Hematopoietic multipotent progenitor cell treated with erythropoietin and hydrocortisone succinate and interleukin-3 and kit ligand, for 17 days (in vitro differentiated cells): Measurements from ENCODE around the gene CNOT6.

Source experiments
- DNase-seq: peaks from one replicate; pipeline ENCODE4 v3.0.0-alpha.2; 2015; ENCODE audit warnings: low spot score

Gene CNOT6

DNA sequence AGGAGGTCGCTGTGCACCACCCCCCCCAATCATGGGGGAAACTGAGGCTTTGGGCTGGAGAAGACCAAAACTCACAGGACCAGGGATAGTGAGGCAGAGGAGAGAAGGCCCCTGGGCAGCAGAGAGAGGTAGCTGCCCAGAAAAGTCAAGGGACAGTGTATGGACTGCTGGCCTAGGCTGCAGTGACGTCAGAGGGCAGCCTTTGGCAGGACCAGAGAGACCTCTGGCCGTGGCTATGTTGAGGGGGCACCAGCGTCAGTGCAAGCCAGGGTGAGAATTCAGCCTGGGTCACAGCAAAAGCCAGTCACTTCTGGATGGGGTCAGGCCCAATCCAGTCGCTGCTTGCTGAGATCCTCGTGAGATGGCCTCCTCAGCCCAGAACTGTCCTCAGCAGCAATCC lies 128.7 kb downstream of the CNOT6 start:
- DNase-seq, result no peak

DNA sequence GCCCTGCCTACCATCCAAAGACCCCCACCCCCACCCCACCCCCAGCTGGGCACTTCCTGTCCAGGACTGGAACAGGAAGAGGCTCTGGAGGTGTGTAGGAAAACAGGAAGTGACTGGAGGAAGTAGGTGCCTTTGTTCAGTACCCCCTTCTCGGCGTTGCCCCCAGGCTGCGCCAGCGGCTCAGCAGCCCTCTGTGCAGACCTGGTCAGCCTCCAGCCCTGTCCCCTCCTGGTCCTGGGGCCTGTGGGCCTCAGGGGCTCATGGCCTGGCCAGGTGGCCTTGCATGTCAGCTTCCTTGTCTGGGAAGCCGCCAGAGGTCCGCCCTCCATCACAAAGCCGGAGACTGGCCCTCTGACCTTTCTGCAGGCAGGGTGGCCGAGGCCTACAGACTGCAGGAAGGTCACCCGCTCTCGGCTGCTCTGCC lies 129.2 kb downstream of the CNOT6 start:
- DNase-seq, result no peak

DNA sequence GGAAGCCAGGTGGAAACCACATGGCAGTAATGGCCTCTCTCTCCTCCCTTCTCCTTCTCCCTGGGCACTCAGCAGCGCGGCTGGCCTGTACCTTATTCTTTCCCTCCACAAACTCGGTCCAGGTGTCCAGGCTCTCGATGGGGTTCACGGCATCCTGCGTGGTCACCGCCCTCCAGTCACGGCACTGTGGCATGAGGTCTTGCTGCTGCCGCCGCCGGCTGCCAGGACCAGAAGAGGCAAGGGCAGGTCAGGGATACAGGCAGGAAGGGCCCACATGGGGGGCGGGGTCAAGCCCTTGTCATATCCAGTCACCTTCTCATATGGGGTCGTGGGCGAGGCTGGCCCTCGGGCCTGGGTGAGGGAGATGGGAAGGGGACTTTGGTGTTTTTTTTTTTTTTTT lies 129.7 kb downstream of the CNOT6 start:
- no peak for DNase-seq

DNA sequence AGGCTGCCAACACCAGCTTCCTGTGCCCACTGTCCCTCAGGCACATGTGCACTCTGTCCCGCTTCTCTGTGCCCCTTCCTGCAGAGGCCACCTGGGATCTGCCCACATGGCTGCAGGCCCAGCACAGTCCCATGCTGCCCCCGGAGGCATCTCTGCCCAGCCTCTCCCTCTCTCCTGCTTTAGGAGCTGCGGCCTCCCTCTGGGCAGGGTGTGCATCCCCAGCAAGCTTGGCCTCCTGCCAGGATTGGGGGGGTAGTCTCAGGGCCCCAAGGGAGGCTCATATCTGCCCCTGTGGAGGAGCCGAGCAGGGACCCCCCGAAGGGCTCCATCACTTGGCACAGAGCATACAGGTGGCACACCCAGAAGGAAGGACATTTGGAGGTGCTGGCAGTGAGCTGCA lies 130.4 kb downstream of the CNOT6 start:
- DNase-seq, result no peak

DNA sequence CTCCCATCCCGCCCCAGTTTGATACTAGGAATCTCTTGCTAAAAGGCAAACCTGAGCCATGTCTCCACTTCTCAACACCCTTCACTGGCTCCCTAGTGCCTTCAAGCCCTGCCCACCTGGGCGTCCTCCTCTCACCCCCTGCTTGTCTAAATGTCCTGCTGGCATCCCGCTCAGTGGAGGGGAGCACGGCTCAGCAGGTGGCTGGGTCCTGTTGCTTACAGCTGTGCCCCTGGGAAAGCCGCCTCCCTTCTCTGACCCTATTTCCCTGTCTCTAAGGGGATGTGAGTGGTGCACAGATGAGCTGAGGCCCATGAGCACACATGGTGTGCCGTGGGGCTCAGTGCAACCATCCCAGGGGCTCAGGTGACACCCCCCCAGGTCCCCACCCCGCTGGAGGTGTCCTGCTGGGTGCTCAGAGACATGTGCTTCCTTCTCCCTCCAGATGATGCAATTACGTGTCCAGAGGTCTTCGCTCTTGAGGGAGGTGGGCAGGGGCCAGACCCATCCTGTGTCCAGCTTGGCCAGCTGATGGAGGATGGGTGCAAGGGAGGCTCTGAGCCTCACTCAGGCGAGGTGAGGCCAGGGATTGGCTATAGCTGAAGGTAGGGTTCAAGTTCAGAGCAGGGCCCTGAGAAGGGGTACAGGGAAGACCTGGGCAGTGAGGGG lies 131.1 kb downstream of the CNOT6 start:
- no peak for DNase-seq

DNA sequence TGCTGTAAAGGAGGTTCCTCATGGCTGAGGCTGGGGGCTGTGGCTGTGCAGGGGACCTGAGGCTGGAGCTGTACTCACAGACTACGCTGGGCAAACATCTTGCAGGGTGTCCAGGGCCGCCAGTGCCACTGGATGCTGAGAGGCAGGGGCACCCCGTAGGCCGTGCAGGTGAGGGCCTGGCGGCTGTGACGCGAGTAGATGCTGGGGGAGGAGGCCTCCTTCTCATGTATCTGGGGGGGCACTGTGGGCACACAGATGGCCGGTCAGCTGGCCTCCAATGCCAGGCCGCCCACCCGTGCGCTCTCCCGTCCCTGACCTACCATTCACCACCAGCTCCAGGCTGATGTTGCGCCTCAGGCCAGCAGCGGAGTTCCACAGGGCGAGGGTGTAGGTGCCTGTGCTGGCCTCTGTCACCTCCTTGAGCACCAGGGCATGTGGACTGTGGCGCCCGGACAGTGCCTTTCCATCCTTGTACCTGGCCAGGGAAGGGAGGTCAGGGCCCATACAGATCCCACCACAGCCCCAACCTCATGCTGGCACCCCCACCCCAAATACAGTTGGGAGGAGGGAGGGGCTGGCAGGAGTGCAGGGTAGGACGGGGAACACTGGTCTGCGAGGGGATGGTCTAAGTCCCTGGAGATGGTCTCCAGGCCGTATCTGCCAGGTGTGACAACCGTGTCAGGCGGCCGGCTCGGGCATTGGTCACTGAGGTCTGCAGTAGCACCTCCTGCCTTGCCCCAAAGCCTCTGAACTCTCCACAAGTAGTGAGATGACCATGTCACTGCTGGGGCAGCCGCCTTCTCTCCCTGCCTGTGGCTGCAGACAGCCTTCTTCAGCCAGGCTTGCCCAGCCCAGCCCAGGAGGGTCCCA lies 131.8 kb downstream of the CNOT6 start:
- DNase-seq, result no peak

DNA sequence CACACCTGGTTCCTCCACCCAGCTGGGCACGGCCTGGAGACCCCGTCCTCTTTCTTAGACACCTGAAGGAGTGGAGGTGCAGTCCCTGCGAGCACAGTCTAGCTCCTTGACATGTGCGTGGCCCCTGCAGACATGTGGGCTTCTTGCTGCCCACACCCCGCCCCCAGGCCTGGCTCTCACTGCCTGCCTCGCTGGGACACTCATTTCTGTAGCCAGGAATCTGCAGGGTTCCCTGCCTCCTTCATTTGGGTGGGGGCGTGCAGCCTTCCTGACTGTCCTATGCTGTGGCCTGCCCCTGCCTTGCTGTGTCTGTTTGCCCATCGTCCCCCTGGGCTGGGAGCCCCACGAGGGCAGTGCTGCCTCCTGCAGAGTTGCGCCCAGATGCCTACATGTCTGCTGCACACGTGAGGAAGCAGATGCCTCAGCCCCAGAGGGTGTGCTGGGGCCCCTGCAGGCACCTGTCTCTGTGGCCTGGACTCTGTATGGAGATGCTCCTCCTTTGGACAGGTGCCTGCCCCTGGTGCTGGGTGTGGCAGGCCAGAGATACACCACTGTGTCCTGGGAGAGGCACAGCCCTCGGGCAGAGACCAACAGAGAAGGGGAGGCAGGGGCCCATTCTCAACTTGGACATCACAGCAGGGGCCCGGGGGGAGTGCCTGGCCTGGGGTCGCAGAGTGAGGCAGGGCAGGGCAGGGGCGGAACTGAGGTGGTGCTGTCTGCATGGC lies 132.6 kb downstream of the CNOT6 start:
- DNase-seq, result no peak

DNA sequence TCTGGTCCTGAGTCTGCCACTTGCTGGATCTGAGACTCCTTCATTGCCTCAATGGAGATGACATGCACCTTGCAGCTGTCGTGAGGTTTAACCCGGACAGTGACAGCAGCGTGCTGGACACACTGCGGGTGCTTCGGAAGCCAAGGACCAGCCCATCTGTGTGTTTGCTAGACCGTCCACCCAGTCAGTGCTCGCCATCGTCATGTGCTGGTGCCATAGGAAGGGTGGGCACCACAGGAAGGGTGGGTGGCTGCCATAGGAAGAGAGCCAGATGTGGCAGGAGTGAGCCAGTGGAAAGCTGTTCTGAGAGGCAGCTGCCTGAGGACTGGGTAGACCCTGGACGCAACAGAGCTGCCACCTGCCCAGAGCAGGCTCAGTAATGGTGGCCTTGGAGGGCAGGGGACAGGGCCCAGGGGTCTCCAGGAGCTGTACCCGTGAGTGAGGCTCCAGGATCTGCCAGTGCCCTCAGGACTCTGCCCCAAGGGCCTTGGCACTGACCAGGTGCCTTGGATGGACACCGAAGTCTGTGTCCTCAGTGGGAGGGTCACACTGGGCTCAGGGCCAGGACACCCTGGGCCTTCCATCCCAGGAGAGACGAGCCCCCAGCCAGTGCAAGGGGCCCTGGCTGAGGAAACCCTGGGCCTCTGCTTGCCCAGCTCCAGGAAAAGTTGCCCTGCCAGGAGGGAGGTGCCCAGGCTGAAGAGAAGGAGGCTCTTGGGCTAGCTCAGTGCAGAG lies 133.4 kb downstream of the CNOT6 start:
- no peak for DNase-seq
